Measurements from ENCODE around the gene RCSD1.

The RCSD1 gene

DNA sequence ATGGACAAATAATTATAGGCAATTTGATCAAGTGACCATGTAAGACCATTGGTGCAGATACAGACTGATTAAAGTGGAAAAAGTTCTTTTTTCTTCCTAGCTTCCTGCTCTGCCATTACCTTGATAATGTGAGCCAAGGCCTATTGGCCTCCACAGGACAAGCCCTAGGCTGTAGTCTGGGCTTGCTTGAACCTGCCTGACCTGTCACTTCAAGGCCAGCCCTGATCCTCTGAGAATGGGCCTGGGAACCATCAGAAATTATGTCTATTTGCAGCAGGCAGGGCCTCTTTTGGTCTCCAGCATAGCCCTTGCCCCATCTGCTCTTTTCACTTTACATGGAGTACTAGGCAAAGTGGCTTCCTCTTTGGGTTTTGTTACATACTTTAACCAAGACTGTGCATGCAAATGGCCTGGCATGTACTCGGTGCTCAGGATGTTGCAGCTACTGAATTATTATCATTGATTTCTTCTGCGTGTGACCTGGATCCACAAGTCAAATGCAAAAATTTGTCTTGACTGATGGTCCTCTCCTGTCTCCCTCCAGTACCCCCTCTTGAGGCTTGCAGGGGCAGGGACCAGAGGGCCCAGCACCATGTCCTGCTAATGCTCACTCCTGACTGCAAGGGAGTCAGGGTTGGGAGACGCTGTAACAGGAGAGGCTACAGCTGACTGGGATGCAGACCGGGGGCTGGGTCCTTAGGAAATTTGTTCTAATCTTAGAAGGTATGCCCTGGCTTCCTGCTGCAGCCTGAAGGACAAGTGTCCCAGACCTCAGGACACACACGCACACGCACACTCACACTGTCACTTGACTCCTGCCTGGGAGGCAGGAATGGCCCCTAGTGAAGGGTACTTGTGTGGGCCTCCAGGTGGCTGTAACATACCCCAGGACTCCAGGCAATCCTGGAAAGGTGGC is 39.4 kb downstream of the RCSD1 start:
- no peak for DNase-seq (ENCODE audit: low read depth in 2 of 2)

GRCh38 chr1:167670563-167670962 is 40.5 kb downstream of the RCSD1 start:
- DNase-seq (ENCODE audit: low read depth in 2 of 2): no peak

GRCh38 chr1:167671727-167672511 is 41.9 kb downstream of the RCSD1 start:
- DNase-seq (ENCODE audit: low read depth in 2 of 2): no peak

GRCh38 chr1:167672831-167673230 is 42.8 kb downstream of the RCSD1 start:
- DNase-seq (ENCODE audit: low read depth in 2 of 2): no peak

DNA sequence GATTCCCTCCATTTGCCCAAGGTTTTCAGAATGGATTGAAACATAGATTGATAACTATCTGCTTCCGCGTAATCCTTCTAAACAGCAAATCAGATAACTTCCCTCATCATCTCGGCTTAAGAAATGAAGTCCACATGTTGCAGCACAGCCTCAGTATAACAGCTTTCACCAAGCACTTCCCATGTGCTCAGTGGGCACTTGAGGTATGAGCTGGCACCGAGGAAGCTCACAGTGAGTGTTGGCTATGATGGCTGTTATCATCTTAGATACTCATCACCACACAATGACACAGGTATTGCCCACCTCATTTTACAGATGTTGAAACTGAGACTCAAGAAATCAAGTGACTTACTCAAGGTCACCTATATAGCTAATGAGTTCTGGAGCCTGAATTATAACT is 43.2 kb downstream of the RCSD1 start:
- no peak for DNase-seq (ENCODE audit: low read depth in 2 of 2)

DNA sequence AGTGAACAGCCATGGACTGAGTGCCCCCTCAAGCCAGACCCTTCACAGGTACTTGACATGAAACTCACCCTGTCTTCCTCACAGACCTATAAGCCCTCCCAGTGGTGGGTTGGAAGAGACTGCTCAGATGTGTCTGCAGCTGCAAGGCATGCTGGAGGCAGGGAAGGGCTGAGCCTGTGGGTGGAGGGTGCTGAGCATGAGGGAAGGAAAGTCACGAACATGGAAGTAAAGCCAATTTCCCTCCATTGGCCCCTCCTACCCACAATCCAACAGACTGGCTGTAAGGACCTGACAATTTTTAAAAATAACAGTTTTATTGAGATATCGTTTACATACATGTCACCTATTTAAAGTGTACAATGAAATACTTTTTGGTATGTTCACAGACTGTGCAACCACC is 44.1 kb downstream of the RCSD1 start:
- no peak for DNase-seq (ENCODE audit: low read depth in 2 of 2)

DNA sequence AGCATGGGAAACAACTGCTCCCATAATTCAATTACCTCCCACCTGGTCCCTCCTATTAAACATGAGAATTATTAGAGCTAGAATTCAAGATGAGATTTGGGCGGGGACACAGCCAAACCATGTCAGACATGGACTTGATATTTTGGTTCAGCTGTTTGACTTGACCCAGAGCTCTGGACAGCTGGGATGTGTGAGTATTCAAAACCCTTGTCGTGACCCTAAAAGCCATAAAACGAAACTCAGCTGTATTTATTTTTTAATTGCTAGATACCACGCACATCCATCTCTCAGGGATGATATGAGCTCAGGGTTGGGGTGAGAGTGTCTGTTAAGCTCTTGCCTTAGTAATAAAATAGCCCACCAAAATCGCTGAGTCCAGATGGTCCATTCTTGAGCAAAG is 45.4 kb downstream of the RCSD1 start:
- no peak for DNase-seq (ENCODE audit: low read depth in 2 of 2)

GRCh38 chr1:167676205-167676915 is 46.3 kb downstream of the RCSD1 start:
- no peak for DNase-seq (ENCODE audit: low read depth in 2 of 2)

DNA sequence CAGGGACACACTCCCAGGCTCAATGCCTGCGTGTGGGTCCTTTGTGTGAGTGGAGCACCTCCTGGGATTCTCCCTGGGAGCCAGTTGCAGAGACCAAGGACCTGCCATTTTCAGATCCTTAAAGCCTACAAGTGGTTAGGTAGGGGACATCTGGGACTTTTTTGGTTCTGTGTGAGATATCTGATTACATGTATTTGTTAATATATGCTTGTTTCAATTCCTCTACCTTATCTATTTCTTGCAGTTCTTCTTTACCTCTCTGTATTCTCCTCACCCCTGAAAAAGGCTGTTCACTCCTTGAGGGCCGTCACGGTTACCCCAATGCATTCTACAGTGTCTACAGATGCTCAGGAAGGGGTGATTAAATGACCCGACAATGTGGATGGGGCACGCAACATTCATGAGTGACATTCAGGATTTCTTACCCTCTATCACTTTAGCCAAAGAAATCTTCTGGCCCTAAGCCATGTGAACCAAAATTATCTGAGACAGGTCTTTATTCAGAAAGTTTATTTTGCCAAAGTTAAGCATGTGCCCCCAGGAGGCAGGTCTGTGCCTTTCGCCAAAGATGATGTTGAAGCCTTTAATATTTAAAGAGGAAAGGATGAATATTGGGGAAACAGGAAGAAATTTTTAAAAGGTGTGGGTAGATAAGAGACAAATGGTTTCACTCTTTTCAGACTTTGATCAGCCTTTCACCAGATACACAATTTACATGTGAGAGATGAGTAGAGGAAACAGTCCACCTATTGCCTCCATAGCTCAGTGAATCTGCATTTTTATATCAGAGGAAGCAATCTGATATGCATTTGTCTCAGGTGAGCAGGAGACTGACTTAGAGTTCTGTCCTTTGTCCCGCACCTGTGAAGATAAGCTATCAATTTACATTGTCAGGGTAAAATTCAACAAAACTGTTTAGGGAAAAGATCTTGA is 47.1 kb downstream of the RCSD1 start:
- no peak for DNase-seq (ENCODE audit: low read depth in 2 of 2)

GRCh38 chr1:167678422-167678821 is 48.4 kb downstream of the RCSD1 start:
- DNase-seq (ENCODE audit: low read depth in 2 of 2): no peak

GRCh38 chr1:167678838-167679237 is 48.8 kb downstream of the RCSD1 start:
- DNase-seq (ENCODE audit: low read depth in 2 of 2): no peak

DNA sequence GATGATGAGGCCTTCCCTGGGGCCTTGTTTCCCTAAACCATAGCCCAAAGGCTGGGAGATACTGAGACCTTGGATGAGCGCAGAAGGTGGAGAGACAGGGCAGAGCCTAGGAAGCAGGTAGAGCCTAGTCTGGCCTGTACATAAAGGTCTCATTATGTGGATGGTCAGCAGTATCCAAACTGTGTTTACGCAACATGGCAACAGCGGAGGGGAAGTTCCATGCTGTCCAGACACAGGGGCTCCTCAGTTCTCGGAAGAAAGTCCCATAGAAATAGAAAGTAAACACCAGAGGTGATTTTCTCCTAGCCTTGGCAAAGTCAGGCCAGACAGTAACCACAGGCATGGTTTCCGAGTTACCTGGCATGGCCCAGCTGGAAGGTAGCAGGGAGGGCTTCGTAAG is 49.7 kb downstream of the RCSD1 start:
- no peak for DNase-seq (ENCODE audit: low read depth in 2 of 2)

- no peak for DNase-seq (ENCODE audit: low read depth in 2 of 2)
These were observed 51.0 kb downstream of the RCSD1 start for GRCh38 chr1:167681024-167681423.

- no peak for DNase-seq (ENCODE audit: low read depth in 2 of 2)
These were observed 51.5 kb downstream of the RCSD1 start for GRCh38 chr1:167681451-167682098.

DNA sequence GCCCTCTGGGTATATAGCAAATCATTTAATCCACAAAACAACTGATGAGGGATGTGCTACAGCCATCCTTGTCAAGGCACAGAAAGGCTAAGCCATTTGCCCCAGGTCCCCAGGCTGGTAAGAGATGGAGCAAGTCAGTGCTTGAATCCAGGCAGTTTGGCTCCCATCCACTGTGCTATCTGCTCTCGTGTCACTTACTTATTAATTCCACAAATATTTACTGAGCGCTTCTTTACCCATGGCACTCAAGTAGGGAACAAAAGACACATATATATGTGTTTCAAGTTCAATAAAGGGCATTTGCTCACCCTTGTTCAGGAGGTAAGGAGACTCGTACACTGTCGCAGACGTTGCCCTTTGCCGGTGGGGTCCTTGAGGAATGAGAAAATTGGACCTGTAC is 53.2 kb downstream of the RCSD1 start:
- DNase-seq (ENCODE audit: low read depth in 2 of 2): no peak

GRCh38 chr1:167683641-167684502 is 53.8 kb downstream of the RCSD1 start:
- no peak for DNase-seq (ENCODE audit: low read depth in 2 of 2)

DNA sequence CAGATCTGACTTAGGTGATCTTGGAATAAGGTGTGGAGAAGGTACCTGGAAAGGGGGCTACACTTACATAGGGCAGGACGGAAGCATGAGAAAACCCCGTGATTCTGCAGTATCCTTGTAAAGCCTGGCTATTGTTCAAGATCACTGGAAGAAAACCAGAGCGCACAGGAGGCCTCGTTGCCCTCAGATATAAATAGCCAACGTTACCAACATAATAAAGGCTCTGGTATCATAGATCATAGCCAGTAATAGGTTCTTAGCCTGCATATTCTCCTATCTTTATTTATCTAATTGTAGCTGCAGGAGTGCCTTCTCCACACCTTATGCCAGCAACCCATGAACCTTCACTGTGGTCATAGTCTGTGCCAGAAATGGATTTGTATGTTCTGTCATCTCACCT is 55.8 kb downstream of the RCSD1 start:
- no peak for DNase-seq (ENCODE audit: low read depth in 2 of 2)

DNA sequence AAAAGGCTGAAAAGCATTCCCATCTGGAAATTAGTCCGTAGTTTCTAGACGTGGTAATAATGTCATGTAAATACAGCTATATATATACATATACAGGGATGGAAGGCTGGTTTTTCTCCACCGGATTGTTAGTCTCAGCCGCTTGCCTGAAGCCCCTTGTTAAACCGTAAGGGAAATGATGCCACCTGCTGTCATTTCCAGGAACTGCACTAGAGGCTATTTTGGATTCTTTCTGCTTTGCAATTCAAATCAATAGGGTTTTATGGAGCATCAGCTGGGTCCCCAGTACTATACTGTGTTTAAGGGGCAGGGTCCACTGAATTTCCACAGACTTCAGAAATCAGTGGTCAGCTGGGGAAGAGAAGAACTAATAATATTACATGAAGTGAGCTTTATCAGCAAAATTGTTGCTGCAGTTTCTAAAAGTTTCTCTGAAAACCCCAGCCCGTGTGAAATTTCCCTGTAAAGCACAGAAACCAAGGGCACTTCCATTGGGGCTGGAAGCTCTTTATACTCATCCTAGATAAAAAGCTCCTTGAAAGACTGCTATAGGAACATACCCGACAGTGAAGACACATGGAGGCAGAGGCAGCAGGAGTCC is 58.0 kb downstream of the RCSD1 start:
- DNase-seq (ENCODE audit: low read depth in 2 of 2): peak; percentile 66 to 77

- no peak for DNase-seq (ENCODE audit: low read depth in 2 of 2)
These were observed 59.5 kb downstream of the RCSD1 start for GRCh38 chr1:167689567-167689920.

Measured in stimulated activated CD4-positive, alpha-beta T cell treated with anti-CD3 and anti-CD28 coated beads, Interleukin-1b, Interleukin-23, amount 100 ng/mL, for 1 hour (primary cell).